Measurements from ENCODE around the gene PLPP7.
"Not testable (repeated sequence)": the region's sequence is repeated elsewhere in the genome, so short reads cannot be mapped to it uniquely, and the experiment has no call there.

The PLPP7 gene

GRCh38 chr9:131330814-131331600 lies 41.5 kb downstream of the PLPP7 start:
- DNase-seq (ENCODE audit: low read depth in 2 of 2): no peak

- not testable (repeated sequence) for DNase-seq (ENCODE audit: low read depth in 2 of 2)
Measured at GRCh38 chr9:131331996-131332395, 42.5 kb downstream of the PLPP7 start.

- DNase-seq (ENCODE audit: low read depth in 2 of 2): no peak
Measured at GRCh38 chr9:131333771-131334628, 44.5 kb downstream of the PLPP7 start.

- no peak for DNase-seq (ENCODE audit: low read depth in 2 of 2)
Measured at GRCh38 chr9:131334629-131335367, 45.3 kb downstream of the PLPP7 start.

GRCh38 chr9:131335368-131335755 lies 45.8 kb downstream of the PLPP7 start:
- DNase-seq (ENCODE audit: low read depth in 2 of 2): no peak

- no peak for DNase-seq (ENCODE audit: low read depth in 2 of 2)
Measured at GRCh38 chr9:131337131-131337848, 47.8 kb downstream of the PLPP7 start.

GRCh38 chr9:131339212-131339611 lies 49.7 kb downstream of the PLPP7 start:
- DNase-seq (ENCODE audit: low read depth in 2 of 2): not testable (repeated sequence)

- not testable (repeated sequence) for DNase-seq (ENCODE audit: low read depth in 2 of 2)
Measured at GRCh38 chr9:131344931-131345535, 55.5 kb downstream of the PLPP7 start.

- no peak for DNase-seq (ENCODE audit: low read depth in 2 of 2)
Measured at GRCh38 chr9:131346559-131346958, 57.0 kb downstream of the PLPP7 start.

- DNase-seq (ENCODE audit: low read depth in 2 of 2): no peak
Measured at GRCh38 chr9:131347376-131348020, 58.0 kb downstream of the PLPP7 start.

GRCh38 chr9:131348631-131349521 lies 59.4 kb downstream of the PLPP7 start:
- no peak for DNase-seq (ENCODE audit: low read depth in 2 of 2)

GRCh38 chr9:131349522-131349880 lies 60.0 kb downstream of the PLPP7 start:
- DNase-seq (ENCODE audit: low read depth in 2 of 2): no peak

GRCh38 chr9:131349881-131350563 lies 60.5 kb downstream of the PLPP7 start:
- DNase-seq (ENCODE audit: low read depth in 2 of 2): peak; percentile 82 to 88

- not testable (repeated sequence) for DNase-seq (ENCODE audit: low read depth in 2 of 2)
Measured at GRCh38 chr9:131356479-131356878, 67.0 kb downstream of the PLPP7 start.

GRCh38 chr9:131358556-131358955 lies 69.0 kb downstream of the PLPP7 start:
- DNase-seq (ENCODE audit: low read depth in 2 of 2): no peak

Data from stimulated activated CD4-positive, alpha-beta T cell treated with anti-CD3 and anti-CD28 coated beads, Interleukin-15, amount 100 ng/mL, for 48 hours (primary cell).